Ishikawa (cell line): Measurements from ENCODE around the gene PGAP3.

Experiments
- CEBPB ChIP-seq: IDR thresholded peaks from 2 replicates; pipeline ENCODE4 v1.6.1; 2012
- CREB1 ChIP-seq: IDR thresholded peaks from 2 replicates; pipeline ENCODE4 v1.6.1; 2012; ENCODE audit warnings: low read depth
- EGR1 ChIP-seq: IDR thresholded peaks from 2 replicates; pipeline ENCODE4 v1.6.1; 2012
- EP300 ChIP-seq: IDR thresholded peaks from 2 replicates; pipeline ENCODE4 v1.6.1; 2012; ENCODE audit warnings: borderline replicate concordance
- FOXM1 ChIP-seq: IDR thresholded peaks from 2 replicates; pipeline ENCODE4 v1.6.1; 2012; ENCODE audit warnings: low read depth, borderline replicate concordance
- MAX ChIP-seq: IDR thresholded peaks from 2 replicates; pipeline ENCODE4 v1.6.1; 2012
- NFIC ChIP-seq: IDR thresholded peaks from 2 replicates; pipeline ENCODE4 v1.6.1; 2012
- RAD21 ChIP-seq: IDR thresholded peaks from 2 replicates; pipeline ENCODE4 v1.6.1; 2012; ENCODE audit warnings: low read depth
- REST ChIP-seq: IDR thresholded peaks from 2 replicates; pipeline ENCODE4 v1.6.1; 2012; ENCODE audit warnings: low read depth, mild to moderate bottlenecking
- TAF1 ChIP-seq: IDR thresholded peaks from 2 replicates; pipeline ENCODE4 v1.6.1; 2012; ENCODE audit warnings: low read depth, mild to moderate bottlenecking
- TCF12 ChIP-seq: IDR thresholded peaks from 2 replicates; pipeline ENCODE4 v1.6.1; 2012; ENCODE audit warnings: low read depth
- TEAD4 ChIP-seq: IDR thresholded peaks from 2 replicates; pipeline ENCODE4 v1.6.1; 2012
- USF1 ChIP-seq: IDR thresholded peaks from 2 replicates; pipeline ENCODE4 v1.6.1; 2012
- YY1 ChIP-seq: IDR thresholded peaks from 2 replicates; pipeline ENCODE4 v1.6.1; 2012; ENCODE audit warnings: low read depth
- ZBTB7A ChIP-seq: IDR thresholded peaks from 2 replicates; pipeline ENCODE4 v1.6.1; 2012; ENCODE audit warnings: low read depth

The PGAP3 gene

DNA sequence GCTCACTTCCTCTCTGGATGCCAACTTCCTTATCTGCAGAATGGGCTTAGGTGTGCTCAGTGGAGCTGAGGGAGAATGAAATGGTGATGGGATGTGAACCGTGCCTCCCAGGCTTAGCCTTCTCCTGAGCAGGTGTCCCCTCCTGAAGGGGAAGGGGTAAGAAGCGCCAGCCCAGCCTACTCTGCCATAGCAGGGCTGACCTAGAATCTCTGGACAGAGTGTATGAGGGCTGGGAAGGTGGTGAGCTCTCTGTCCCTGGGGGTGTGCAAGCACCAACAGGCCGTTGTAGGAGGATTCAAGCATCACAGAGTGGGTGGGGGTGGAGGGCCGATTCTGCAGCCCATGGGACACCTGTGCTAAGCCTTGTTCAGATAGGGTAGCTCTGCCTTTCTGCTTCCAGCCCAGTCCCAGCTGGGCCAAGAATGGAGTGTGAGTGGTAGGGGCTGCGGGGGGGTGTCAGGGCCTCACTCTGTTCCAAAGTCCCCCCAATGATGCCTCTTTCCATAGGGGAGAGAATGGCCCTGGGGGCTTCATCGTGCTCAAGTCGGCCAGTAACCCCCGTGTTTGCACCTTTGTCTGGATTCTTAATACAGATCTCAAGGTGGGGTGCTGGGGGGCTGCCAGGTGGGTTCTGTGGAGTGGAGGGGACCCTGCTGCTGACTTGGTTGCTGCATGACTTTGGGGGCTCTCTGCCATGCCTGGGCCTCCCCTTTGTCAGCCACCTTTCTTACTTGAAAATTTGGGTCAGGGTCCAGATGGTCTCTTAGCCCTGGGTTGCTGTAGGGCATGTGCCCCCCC, 25.9 kb downstream of the PGAP3 start:
- TF ChIP-seq ZBTB7A (peak; percentile 58; the same call in 1 of the 2 replicates), RAD21 (no peak)

DNA sequence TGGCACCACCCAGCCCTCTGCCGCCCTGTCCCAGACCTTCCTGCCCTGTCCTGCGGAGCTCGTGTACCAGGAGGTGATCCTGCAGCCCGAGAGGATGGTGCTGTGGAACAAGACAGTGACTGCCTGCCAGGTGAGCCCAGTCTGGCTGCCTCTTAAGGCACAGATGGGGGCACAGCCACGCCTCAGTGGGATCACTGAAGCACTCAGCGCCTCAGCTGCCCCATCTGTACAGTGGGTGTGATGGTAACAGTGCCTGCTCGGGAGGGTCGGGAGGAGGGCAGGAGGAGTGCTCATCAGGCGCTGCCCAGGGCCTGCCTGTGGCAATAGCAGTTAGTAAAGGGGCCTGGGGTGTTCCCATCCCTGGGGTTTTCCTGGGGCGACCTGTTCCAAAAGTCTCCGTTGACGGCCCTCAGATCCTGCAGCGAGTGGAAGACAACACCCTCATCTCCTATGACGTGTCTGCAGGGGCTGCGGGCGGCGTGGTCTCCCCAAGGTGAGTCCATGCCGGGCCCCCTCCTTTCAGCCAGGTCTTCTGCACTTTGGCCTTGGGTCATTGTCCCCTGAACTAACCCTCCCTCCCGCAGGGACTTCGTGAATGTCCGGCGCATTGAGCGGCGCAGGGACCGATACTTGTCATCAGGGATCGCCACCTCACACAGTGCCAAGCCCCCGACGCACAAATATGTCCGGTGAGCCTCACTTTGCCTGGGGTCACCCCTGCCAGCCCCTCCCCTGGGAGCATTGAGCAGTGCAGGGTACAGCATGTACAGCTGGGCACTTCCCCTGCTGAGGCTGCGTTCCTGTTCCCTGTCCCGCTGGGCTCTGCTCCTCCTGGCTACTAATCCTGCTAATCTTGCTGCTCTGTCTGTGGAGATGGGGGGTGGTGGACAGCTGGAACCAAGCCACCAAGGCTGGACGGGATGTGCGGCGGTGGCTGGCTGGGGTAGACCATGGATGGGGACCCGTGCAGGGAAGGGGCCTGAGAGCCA, 27.2 kb downstream of the PGAP3 start:
- TF ChIP-seq USF1 (no peak), TAF1 (no peak), TCF12 (peak; percentile 70; the same call in 1 of the 2 replicates), EP300 (peak; percentile 25; the same call in 1 of the 2 replicates), YY1 (no peak), CREB1 (no peak), NFIC (0 out of 2 replicates have a peak, but pooled peaks have one; percentile 38)

- no peak for TF ChIP-seq RAD21
- no peak for TF ChIP-seq NFIC
Measured at GRCh38 chr17:39660011-39660360, 27.9 kb downstream of the PGAP3 start.

GRCh38 chr17:39659279-39660010, 28.4 kb downstream of the PGAP3 start:
- TF ChIP-seq TAF1 (no peak), USF1 (no peak), EGR1 (no peak), EP300 (no peak), NFIC (no peak), TCF12 (no peak), YY1 (no peak), ZBTB7A (no peak), MAX (no peak), CREB1 (no peak), RAD21 (no peak), FOXM1 (no peak), CEBPB (no peak), REST (no peak), TEAD4 (no peak)

DNA sequence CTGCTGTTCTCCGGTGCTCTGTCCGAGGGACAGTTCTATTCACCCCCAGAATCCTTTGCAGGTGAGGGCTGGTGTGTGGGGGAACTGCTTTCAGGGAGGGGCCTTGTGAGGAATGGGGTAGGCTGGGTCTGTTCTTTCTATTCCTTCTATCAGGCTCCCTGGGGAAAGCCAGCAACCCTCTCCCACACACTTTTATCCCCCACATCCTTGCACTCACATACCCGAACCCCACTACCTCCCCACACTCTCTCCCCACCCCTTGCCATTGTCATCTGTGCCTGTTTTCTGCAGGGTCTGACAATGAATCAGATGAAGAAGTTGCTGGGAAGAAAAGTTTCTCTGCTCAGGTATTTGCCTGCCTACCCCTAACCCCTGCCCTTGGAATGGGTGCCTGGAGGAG, 29.1 kb downstream of the PGAP3 start:
- TF ChIP-seq EP300 = no peak
- no peak for TF ChIP-seq TCF12
- no peak for TF ChIP-seq YY1

GRCh38 chr17:39658346-39658745, 29.5 kb downstream of the PGAP3 start:
- no peak for TF ChIP-seq CEBPB
- TF ChIP-seq EGR1 = no peak
- no peak for TF ChIP-seq CREB1
- no peak for TF ChIP-seq REST
- no peak for TF ChIP-seq ZBTB7A
- TF ChIP-seq FOXM1 = no peak
- no peak for TF ChIP-seq EP300
- TF ChIP-seq TEAD4 = no peak
- no peak for TF ChIP-seq NFIC
- TF ChIP-seq RAD21 = no peak
- no peak for TF ChIP-seq TCF12
- no peak for TF ChIP-seq YY1
- no peak for TF ChIP-seq USF1
